HG03139 (cell line): ENCODE results near the gene DISC1.

Source experiments
- ATAC-seq: cut with Tn5 transposase; IDR thresholded peaks from one replicate; pipeline ENCODE4 v1.9.1; 2021; ENCODE audit not compliant: unreplicated experiment

The DISC1 gene

GRCh38 chr1:232018231-232019025 lies 391.8 kb downstream of the DISC1 start:
- no peak for ATAC-seq

- no peak for ATAC-seq
Measured at GRCh38 chr1:232019026-232019340, 392.4 kb downstream of the DISC1 start.

GRCh38 chr1:232020352-232020751 lies 393.8 kb downstream of the DISC1 start:
- ATAC-seq: no peak

GRCh38 chr1:232029315-232029714 lies 402.7 kb downstream of the DISC1 start:
- ATAC-seq: no peak

GRCh38 chr1:232031156-232031555 lies 404.6 kb downstream of the DISC1 start:
- ATAC-seq: no peak

GRCh38 chr1:232033285-232033684 lies 406.7 kb downstream of the DISC1 start:
- no peak for ATAC-seq

GRCh38 chr1:232034556-232034955 lies 408.0 kb downstream of the DISC1 start:
- no peak for ATAC-seq

- no peak for ATAC-seq
Measured at GRCh38 chr1:232036181-232036933, 409.8 kb downstream of the DISC1 start.

GRCh38 chr1:232037774-232038388 lies 411.3 kb downstream of the DISC1 start:
- no peak for ATAC-seq

GRCh38 chr1:232038706-232039677 lies 412.4 kb downstream of the DISC1 start:
- no peak for ATAC-seq

- ATAC-seq: no peak
Measured at GRCh38 chr1:232040260-232040659, 413.7 kb downstream of the DISC1 start.

- ATAC-seq: no peak
Measured at GRCh38 chr1:232044728-232045127, 418.1 kb downstream of the DISC1 start.

GRCh38 chr1:232045139-232045994 lies 418.8 kb downstream of the DISC1 start:
- no peak for ATAC-seq

- no peak for ATAC-seq
Measured at GRCh38 chr1:232046451-232047306, 420.1 kb downstream of the DISC1 start.

- ATAC-seq: no peak
Measured at GRCh38 chr1:232047473-232047872, 420.9 kb downstream of the DISC1 start.

- no peak for ATAC-seq
Measured at GRCh38 chr1:232048481-232048880, 421.9 kb downstream of the DISC1 start.

- no peak for ATAC-seq
Measured at GRCh38 chr1:232049335-232049734, 422.7 kb downstream of the DISC1 start.

- ATAC-seq: no peak
Measured at GRCh38 chr1:232057217-232057895, 430.8 kb downstream of the DISC1 start.
